HG03108 (cell line): ENCODE data around the gene SPOCD1.

Experiments used
- ATAC-seq: cut with Tn5 transposase; IDR thresholded peaks from one replicate; pipeline ENCODE4 v1.9.1; 2021; ENCODE audit warnings: moderate library complexity; ENCODE audit not compliant: unreplicated experiment

Gene SPOCD1

GRCh38 chr1:31742462-31743212 is 73.2 kb downstream of the SPOCD1 start:
- no peak for ATAC-seq
